Islet of Langerhans (tissue), 1 donor: ENCODE data around the gene TRMT10A.
"Not testable (repeated sequence)": the region's sequence is repeated elsewhere in the genome, so short reads cannot be mapped to it uniquely, and the experiment has no call there.

Source experiments
- FAIRE-seq: peaks from one replicate; lab custom pipeline; 2011; peaks lifted over from hg19 to GRCh38; lab: Jason Lieb, UNC

TRMT10A gene

DNA sequence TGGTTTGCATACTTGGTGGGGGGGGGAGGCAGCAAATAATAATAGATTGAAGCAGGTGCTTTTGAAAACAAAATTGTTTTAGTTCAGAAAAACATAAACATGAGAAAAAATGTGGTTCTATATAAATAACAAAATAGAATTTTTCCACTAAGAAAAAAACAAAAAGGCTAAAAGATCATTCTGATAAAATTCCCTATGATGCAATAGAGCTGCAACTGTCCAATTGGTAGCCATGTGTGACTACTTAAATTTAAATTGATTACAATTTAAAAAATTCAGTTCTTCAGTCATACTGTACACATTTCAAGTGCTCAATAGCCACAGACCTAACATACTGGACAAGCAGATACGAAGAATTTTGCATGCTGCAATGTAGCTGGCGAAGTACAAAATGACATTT is 11.0 kb downstream of the TRMT10A start:
- FAIRE-seq = no peak

DNA sequence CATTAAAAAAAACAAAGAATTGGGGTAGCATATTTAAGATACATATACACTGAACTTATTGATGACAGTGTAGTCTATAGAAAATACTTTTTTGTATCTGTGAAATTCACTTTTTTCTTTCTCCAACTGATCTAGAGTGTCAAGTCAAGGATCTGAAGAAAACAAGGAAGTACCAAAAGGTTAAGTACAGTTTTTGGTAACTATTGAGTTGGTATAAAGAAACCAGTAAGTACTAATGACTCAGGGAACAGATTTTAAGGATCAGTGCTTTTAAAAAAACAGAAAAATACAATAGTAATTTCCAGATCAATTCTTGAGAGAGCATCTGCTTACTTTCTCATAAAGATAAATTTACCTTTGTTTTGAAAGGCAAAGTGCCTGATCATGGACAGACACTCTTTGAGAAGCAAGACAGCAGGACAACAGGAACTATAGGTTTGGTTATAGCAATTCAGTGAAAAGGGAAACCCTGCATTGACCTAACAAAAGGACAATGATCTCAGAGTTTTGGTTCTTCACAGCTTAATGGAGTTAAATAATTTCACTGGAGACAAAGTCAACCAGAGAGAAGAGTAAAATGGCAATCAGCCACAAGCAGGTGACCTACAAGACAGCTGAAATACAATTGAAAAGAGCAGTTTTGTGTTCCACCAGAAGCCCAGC is 23.4 kb downstream of the TRMT10A start:
- FAIRE-seq = no peak

DNA sequence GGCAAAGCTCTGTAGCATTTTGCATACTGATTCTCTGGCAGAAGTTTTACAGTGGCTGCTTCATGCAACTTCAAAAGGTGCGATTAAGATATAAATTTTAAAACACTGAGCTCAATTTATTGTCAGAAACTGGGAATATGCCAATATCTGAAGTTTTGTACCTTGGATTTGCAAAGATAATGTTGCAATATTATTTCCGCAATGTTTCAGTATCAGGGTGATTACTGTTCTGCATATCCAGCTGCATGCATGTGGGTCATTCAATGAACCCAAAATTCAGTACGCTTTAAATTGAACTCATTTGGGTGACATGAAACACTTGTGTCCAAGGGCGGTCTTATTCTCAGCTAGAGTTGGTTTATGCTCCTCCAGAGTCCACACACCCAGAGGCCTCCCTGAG is 26.2 kb downstream of the TRMT10A start:
- FAIRE-seq = no peak

DNA sequence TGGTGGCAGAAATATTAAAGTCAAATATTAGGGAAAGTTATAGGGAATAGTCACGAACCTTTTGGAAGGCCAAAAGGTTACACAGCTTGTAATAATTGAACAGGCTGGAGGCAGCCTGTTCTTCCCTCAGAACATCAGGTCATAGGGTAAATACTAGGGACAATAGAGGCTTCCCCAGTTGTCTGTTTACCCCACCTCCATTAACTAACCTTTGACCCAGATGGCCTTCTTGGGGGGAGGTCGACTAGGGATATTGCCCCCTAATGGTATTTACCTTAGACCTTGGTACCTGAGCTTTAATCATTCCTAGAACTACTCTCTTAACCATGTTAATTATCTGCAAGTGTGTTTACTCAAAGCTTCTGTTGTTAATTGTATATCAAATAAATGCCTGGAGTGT is 27.0 kb downstream of the TRMT10A start:
- no peak for FAIRE-seq

DNA sequence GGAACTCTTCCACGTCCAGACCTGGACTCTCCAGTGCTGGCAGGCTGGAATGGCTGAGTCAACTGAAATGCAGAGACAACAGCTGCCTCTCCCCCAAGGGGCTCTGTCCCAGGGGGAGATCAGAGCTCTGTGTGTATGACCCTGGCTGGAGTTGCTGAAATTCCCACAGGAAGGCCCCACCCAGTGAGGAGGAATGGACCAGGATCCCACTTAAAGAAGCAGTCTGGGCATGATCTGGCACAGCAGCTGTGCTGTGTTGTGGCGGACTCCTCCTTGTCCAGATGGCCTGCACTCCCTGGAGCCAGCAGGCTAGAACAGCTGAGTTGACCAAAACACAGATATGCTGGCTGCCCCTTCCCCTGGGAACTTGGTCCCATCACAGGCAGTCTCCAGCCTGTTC is 27.6 kb downstream of the TRMT10A start:
- FAIRE-seq = no peak

DNA sequence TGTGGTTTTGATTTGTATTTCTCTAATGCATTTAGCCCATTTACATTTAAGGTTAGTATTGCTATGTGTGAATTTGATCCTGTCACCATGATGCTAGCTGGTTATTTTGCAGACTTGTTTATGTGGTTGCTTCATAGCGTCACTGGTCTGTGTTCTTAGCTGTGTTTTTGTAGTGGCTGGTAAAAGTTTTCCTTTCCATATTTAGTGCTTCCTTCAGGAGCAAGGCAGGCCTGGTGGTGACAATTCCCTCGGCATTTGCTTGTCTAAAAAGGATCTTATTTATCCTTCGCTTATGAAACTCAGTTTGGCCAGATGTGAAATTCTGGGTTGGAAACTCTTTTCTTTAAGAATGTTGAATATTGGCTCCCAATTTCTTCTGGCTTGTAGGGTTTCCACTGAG is 29.1 kb downstream of the TRMT10A start:
- FAIRE-seq = not testable (repeated sequence)

DNA sequence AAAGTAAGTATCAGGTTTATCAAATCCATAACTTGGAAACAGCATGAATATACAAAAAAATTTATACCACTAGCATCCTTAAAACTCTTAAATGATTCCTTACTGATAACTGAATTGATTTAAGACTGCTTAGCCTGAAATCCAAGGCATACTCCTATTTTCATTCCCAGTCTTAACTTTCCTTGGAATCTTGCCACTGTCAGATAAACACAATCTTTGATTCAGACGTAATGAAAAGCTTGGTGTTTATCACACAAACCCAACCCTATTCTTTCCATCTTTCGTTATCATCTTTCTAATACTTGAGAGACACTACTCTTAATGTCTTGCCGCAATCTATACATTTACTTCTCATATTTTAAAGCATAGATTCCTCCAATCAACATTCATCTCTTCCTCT is 33.9 kb downstream of the TRMT10A start:
- FAIRE-seq = no peak

DNA sequence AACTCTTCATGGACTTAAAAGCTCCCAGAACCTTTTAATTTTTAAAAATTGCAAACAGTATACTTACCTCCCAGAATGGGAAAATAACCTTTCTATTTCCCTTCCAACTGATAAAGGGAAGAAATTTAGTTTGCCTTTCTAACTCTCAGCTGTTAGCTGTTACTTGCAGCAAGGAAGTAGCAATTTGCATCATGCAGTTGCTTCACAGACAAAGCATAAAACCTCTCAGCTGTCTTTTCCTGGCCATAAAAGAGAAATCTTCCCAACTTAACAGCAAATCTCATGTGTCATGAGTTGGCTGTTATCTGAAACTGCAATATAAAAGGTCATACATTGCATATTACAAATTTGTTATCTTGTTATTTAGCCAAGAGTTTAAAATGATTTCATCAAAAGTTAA is 34.6 kb downstream of the TRMT10A start:
- no peak for FAIRE-seq

DNA sequence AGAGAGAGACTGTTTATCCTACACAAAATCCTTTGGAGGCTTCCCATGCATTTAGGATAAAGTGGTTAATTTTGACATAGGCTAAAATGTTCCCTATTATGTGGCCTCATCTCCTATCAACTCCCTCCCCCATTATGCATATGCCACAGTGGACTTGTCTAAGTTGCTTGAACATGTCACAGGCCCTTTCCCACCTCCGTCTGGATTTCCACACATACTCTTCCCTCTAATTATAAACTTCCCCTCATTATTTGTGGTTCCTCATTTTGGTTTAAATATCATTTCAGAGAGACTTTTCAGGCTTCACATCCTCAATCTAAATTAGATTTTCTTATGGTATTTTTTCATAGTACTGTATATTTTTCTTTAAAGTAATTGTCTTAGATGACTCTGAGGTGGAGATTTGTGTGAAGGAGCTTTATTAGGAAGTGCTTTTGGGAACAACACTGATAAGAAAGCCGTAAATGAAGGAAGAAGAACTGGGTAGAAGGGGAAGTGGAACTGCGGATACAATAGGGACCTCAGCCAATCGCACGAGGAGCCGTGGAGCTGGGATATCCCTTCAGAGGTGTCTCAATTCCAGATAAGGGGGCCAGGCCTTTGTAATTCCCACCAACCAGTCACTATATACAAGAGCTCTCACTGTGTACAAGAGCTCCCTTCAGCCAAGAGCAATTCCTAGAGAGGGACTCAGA is 45.1 kb downstream of the TRMT10A start:
- no peak for FAIRE-seq

DNA sequence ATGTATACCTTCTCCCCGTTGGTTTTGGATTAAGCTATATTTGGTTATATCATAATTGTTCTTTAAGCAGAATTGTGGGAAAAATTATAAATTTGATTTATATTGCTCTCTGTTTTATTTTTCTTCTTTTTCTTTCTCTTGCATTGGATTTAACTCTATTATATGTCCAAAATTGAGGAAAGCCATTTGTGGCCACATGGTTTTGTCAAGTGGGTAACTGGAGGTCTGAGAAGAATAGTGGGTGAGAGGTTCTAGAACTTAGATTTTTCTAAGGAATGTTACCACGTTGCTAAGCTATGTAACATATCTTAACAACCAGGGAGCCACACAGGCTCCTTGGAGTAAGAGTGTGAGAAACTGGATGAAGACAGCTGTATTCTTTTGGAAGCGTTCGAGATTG is 53.1 kb downstream of the TRMT10A start, which contains the start of gene C4orf17:
Gene C4orf17, plus strand, starts transcription at position 301 of the 400 bp plus-strand sequence. CDS start 2,061 bp downstream, outside the sequence.
- no peak for FAIRE-seq

DNA sequence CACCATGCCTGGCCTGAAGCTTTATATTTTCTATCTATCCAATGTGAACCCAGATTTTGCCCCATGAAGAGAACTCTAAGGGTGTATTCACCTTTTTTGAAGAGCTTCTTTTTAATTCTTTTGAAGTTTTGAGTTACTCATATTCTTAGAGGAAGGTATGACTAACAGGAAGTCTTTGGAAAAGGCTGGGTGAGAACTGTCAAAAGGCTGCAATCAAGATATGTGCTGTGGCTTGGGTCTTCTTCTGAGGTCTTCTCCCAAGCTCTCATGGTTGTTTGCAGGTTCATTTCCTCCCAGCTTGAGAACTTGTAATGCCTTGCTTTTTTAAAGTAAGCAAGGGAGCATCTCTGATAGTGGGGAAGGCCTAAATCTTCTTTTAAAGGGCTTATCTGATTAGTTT is 56.1 kb downstream of the TRMT10A start:
- no peak for FAIRE-seq

DNA sequence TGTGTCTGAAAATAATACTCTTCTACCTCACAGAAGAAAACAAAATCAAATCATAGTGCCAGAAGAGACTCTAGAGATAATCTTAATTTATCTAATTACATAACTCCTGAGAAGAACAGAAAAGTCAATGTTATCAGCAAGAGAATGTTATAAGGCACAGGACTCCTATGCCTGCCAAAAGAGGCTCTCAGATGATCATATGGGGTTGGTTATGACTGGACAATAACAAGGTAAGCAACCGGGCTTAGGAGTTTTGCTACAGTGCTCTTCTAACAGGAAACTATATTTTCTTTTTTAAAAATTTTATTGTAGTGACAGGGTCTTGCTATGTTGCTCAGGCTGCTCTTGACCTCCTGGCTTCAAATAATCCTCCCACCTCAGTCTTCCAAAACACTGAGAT is 56.5 kb downstream of the TRMT10A start:
- no peak for FAIRE-seq

DNA sequence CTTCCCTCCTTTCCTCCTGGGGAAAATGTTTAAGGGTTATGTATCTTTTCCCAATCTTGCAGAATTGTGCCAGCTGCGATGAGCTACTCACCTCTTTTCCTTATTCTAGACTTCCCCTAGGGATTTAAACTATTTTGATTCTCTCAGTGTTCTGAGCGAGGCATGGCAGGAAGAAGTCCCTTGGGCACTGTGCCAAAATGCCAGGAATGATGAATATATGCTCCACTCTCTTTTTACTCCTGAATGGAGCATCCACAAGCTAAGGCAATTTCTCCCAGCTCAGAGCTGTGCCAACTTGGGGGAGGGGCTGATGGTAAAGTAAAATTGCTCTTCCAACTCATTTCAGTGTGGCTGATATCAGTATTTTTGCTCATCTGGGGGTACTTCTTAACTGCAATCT is 57.1 kb downstream of the TRMT10A start:
- no peak for FAIRE-seq

DNA sequence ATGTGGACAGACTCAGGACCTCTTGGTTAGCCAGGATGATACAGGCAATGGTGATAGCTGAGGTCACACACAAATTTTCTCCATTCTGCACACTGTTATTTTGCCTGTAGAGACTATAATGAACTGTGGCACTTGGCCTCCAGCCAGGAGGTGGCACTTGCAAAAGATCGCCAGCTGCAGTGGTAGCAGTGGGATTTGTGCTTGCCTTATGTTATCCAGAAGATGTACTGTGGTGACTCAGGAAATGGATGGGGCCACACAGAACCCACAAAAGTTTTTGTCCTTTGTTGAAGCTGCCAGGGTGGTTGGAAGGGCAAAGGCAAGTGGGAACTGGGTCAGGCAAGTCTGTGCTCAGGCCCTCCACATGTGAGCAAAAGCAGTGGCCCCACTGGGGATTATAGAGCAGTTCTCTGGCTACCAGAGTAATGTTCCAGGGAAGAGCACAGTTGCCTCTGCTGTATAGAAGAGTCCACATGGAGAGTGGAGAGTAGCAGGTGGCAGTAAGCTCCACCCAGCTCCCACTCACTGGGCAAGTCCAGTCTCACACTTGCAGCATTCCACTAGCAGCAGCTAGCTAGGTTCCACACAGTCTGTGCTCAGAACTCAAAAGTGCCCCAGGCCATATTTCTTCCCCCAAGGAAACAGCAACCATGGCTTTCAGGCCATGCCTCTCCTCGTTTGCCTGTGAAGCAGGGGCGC is 58.9 kb downstream of the TRMT10A start:
- FAIRE-seq = no peak
